ENCODE measurements around the gene HLA-DPB1.

Gene HLA-DPB1

GRCh38 chr6:33091957-33092356 lies 16.2 kb downstream of the HLA-DPB1 start:
- Histone ChIP-seq H3K4me2 (ENCODE audit: insufficient read depth, low read length, poor library complexity, severe bottlenecking) (no peak overlapping the region), H3K27me3 (ENCODE audit: control insufficient read depth in 3 of 3, insufficient read depth in 3 of 3, low read depth in 1 of 3, low read length in 3 of 3) (peaks cover 0 to 18% (median 0%) of the 10 kb centered on the region in 3 experiments), H3K4me3 (ENCODE audit: low read length in 2 of 2) (no peak overlapping the region), H2BK15ac (ENCODE audit: low read length) (no peak overlapping the region), H3K23ac (ENCODE audit: low read depth, low read length, poor library complexity) (no peak overlapping the region), H4K8ac (ENCODE audit: low read depth, low read length) (no peak overlapping the region), H3K4ac (ENCODE audit: low read length) (no peak overlapping the region), H3K9me3 (replicated peaks in 1 of 2; ENCODE audit: control insufficient read depth in 2 of 2, insufficient read depth in 1 of 2, low read depth in 1 of 2, low read length in 2 of 2) (no peaks in the 10 kb centered on the region), H2BK5ac (ENCODE audit: low read length) (no peak overlapping the region), H3K4me1 (ENCODE audit: control insufficient read depth in 2 of 2, insufficient read depth in 1 of 2, low read depth in 1 of 2, low read length in 2 of 2) (peaks cover 0 to 2% of the 10 kb centered on the region in 2 donors), H4K91ac (ENCODE audit: low read depth, low read length, poor library complexity) (no peak overlapping the region), H3K14ac (ENCODE audit: low read length) (no peak overlapping the region), H3K27ac (replicated peaks; ENCODE audit: low read length) (no peak overlapping the region), H3K36me3 (replicated peaks in 1 of 2; ENCODE audit: control insufficient read depth in 2 of 2, insufficient read depth in 2 of 2, low read length in 2 of 2) (peaks cover 1 to 3% of the 10 kb centered on the region in 2 donors), H2AK5ac (ENCODE audit: low read depth, low read length) (peak overlapping the region; percentile 48), H3K18ac (ENCODE audit: low read length) (no peak overlapping the region), H3K79me1 (ENCODE audit: low read depth, low read length) (no peaks in the 10 kb centered on the region), H2BK120ac (ENCODE audit: low read depth, low read length) (no peak overlapping the region), H3K9ac (ENCODE audit: low read depth, low read length, poor library complexity) (peak overlapping the region; percentile 12), H2BK12ac (ENCODE audit: low read length) (no peak overlapping the region), H2AFZ (ENCODE audit: low read length) (no peak overlapping the region)
- no CpG with 5 or more reads among the region's 9 CpGs for WGBS, 2 donors (ENCODE audit: extremely low coverage in 2 of 2, insufficient read length in 2 of 2, insufficient replicate concordance in 1 of 2)
- DNase-seq (ENCODE audit: low spot score) = no peak

GRCh38 chr6:33092385-33092784 lies 16.6 kb downstream of the HLA-DPB1 start:
- Histone ChIP-seq H2BK12ac (ENCODE audit: low read length) (no peak overlapping the region), H3K4me3 (ENCODE audit: low read length in 2 of 2) (no peak overlapping the region), H3K27ac (replicated peaks; ENCODE audit: low read length) (no peak overlapping the region), H3K4me2 (ENCODE audit: insufficient read depth, low read length, poor library complexity, severe bottlenecking) (no peak overlapping the region), H3K23ac (ENCODE audit: low read depth, low read length, poor library complexity) (no peak overlapping the region), H3K14ac (ENCODE audit: low read length) (no peak overlapping the region), H3K36me3 (replicated peaks in 1 of 2; ENCODE audit: control insufficient read depth in 2 of 2, insufficient read depth in 2 of 2, low read length in 2 of 2) (peaks cover 1 to 3% of the 10 kb centered on the region in 2 donors), H2BK120ac (ENCODE audit: low read depth, low read length) (no peak overlapping the region), H4K91ac (ENCODE audit: low read depth, low read length, poor library complexity) (no peak overlapping the region), H3K4me1 (ENCODE audit: control insufficient read depth in 2 of 2, insufficient read depth in 1 of 2, low read depth in 1 of 2, low read length in 2 of 2) (peaks cover 0 to 2% of the 10 kb centered on the region in 2 donors), H3K79me1 (ENCODE audit: low read depth, low read length) (no peaks in the 10 kb centered on the region), H4K8ac (ENCODE audit: low read depth, low read length) (no peak overlapping the region), H2BK15ac (ENCODE audit: low read length) (no peak overlapping the region), H3K18ac (ENCODE audit: low read length) (no peak overlapping the region), H3K9ac (ENCODE audit: low read depth, low read length, poor library complexity) (no peak overlapping the region), H2AK5ac (ENCODE audit: low read depth, low read length) (no peak overlapping the region), H3K27me3 (ENCODE audit: control insufficient read depth in 3 of 3, insufficient read depth in 3 of 3, low read depth in 1 of 3, low read length in 3 of 3) (peaks cover 0 to 18% (median 0%) of the 10 kb centered on the region in 3 experiments), H3K9me3 (replicated peaks in 1 of 2; ENCODE audit: control insufficient read depth in 2 of 2, insufficient read depth in 1 of 2, low read depth in 1 of 2, low read length in 2 of 2) (no peaks in the 10 kb centered on the region), H2BK5ac (ENCODE audit: low read length) (no peak overlapping the region), H2AFZ (ENCODE audit: low read length) (no peak overlapping the region), H3K4ac (ENCODE audit: low read length) (no peak overlapping the region)
- no CpG with 5 or more reads among the region's 3 CpGs for WGBS, 2 donors (ENCODE audit: extremely low coverage in 2 of 2, insufficient read length in 2 of 2, insufficient replicate concordance in 1 of 2)
- DNase-seq (ENCODE audit: low spot score) = no peak

GRCh38 chr6:33093855-33094254 lies 18.1 kb downstream of the HLA-DPB1 start:
- no CpG with 5 or more reads among the region's 3 CpGs for WGBS, 2 donors (ENCODE audit: extremely low coverage in 2 of 2, insufficient read length in 2 of 2, insufficient replicate concordance in 1 of 2)
- no peak overlapping the region for H2AFZ ChIP-seq (ENCODE audit: low read length)
- DNase-seq (ENCODE audit: low spot score) = no peak
- H3K9ac ChIP-seq (ENCODE audit: low read depth, low read length, poor library complexity) = no peak overlapping the region
- H4K8ac ChIP-seq (ENCODE audit: low read depth, low read length) = no peak overlapping the region
- H2BK120ac ChIP-seq (ENCODE audit: low read depth, low read length) = no peak overlapping the region
- no peak overlapping the region for H3K23ac ChIP-seq (ENCODE audit: low read depth, low read length, poor library complexity)
- H2AK5ac ChIP-seq (ENCODE audit: low read depth, low read length) = no peak overlapping the region
- H3K9me3 ChIP-seq (replicated peaks in 1 of 2; ENCODE audit: control insufficient read depth in 2 of 2, insufficient read depth in 1 of 2, low read depth in 1 of 2, low read length in 2 of 2) = no peaks in the 10 kb centered on the region
- H3K4me2 ChIP-seq (ENCODE audit: insufficient read depth, low read length, poor library complexity, severe bottlenecking) = no peak overlapping the region
- H3K4ac ChIP-seq (ENCODE audit: low read length) = no peak overlapping the region
- H2BK15ac ChIP-seq (ENCODE audit: low read length) = no peak overlapping the region
- no peak overlapping the region for H2BK5ac ChIP-seq (ENCODE audit: low read length)
- peaks cover 0 to 2% of the 10 kb centered on the region in 2 donors for H3K4me1 ChIP-seq (ENCODE audit: control insufficient read depth in 2 of 2, insufficient read depth in 1 of 2, low read depth in 1 of 2, low read length in 2 of 2)
- no peak overlapping the region for H3K18ac ChIP-seq (ENCODE audit: low read length)
- no peak overlapping the region for H3K14ac ChIP-seq (ENCODE audit: low read length)
- no peak overlapping the region for H4K91ac ChIP-seq (ENCODE audit: low read depth, low read length, poor library complexity)
- H3K79me1 ChIP-seq (ENCODE audit: low read depth, low read length) = no peaks in the 10 kb centered on the region
- peaks cover 0 to 18% (median 0%) of the 10 kb centered on the region in 3 experiments for H3K27me3 ChIP-seq (ENCODE audit: control insufficient read depth in 3 of 3, insufficient read depth in 3 of 3, low read depth in 1 of 3, low read length in 3 of 3)
- H3K4me3 ChIP-seq (ENCODE audit: low read length in 2 of 2) = no peak overlapping the region
- no peak overlapping the region for H2BK12ac ChIP-seq (ENCODE audit: low read length)
- no peaks in the 10 kb centered on the region for H3K36me3 ChIP-seq (replicated peaks in 1 of 2; ENCODE audit: control insufficient read depth in 2 of 2, insufficient read depth in 2 of 2, low read length in 2 of 2)
- H3K27ac ChIP-seq (replicated peaks; ENCODE audit: low read length) = no peak overlapping the region

GRCh38 chr6:33095681-33096080 lies 19.9 kb downstream of the HLA-DPB1 start:
- H3K4me3 ChIP-seq (ENCODE audit: low read length in 2 of 2) = no peak overlapping the region
- no peak overlapping the region for H3K9ac ChIP-seq (ENCODE audit: low read depth, low read length, poor library complexity)
- no peak overlapping the region for H2AK5ac ChIP-seq (ENCODE audit: low read depth, low read length)
- no CpG with 5 or more reads among the region's 1 CpG for WGBS, 2 donors (ENCODE audit: extremely low coverage in 2 of 2, insufficient read length in 2 of 2, insufficient replicate concordance in 1 of 2)
- no peak overlapping the region for H2BK12ac ChIP-seq (ENCODE audit: low read length)
- no peak overlapping the region for H3K23ac ChIP-seq (ENCODE audit: low read depth, low read length, poor library complexity)
- H3K36me3 ChIP-seq (replicated peaks in 1 of 2; ENCODE audit: control insufficient read depth in 2 of 2, insufficient read depth in 2 of 2, low read length in 2 of 2) = no peaks in the 10 kb centered on the region
- H3K4me1 ChIP-seq (ENCODE audit: control insufficient read depth in 2 of 2, insufficient read depth in 1 of 2, low read depth in 1 of 2, low read length in 2 of 2) = no peaks in the 10 kb centered on the region
- H3K9me3 ChIP-seq (replicated peaks in 1 of 2; ENCODE audit: control insufficient read depth in 2 of 2, insufficient read depth in 1 of 2, low read depth in 1 of 2, low read length in 2 of 2) = peaks cover 0 to under 1% of the 10 kb centered on the region in 2 donors
- H4K8ac ChIP-seq (ENCODE audit: low read depth, low read length) = no peak overlapping the region
- H2BK5ac ChIP-seq (ENCODE audit: low read length) = no peak overlapping the region
- no peak for DNase-seq (ENCODE audit: low spot score)
- H3K18ac ChIP-seq (ENCODE audit: low read length) = no peak overlapping the region
- no peak overlapping the region for H3K4ac ChIP-seq (ENCODE audit: low read length)
- H2AFZ ChIP-seq (ENCODE audit: low read length) = no peak overlapping the region
- H2BK120ac ChIP-seq (ENCODE audit: low read depth, low read length) = no peak overlapping the region
- peaks cover 0 to 14% (median 0%) of the 10 kb centered on the region in 3 experiments for H3K27me3 ChIP-seq (ENCODE audit: control insufficient read depth in 3 of 3, insufficient read depth in 3 of 3, low read depth in 1 of 3, low read length in 3 of 3)
- H3K27ac ChIP-seq (replicated peaks; ENCODE audit: low read length) = no peak overlapping the region
- no peaks in the 10 kb centered on the region for H3K79me1 ChIP-seq (ENCODE audit: low read depth, low read length)
- no peak overlapping the region for H4K91ac ChIP-seq (ENCODE audit: low read depth, low read length, poor library complexity)
- H2BK15ac ChIP-seq (ENCODE audit: low read length) = peak overlapping the region; percentile 51
- peak overlapping the region; percentile 49 for H3K14ac ChIP-seq (ENCODE audit: low read length)
- no peak overlapping the region for H3K4me2 ChIP-seq (ENCODE audit: insufficient read depth, low read length, poor library complexity, severe bottlenecking)

All from neuronal stem cell (in vitro differentiated cells).